Hepatocyte (in vitro differentiated cells): ENCODE measurements around the gene NCAM1. TPM values are rescaled to one million over a fixed set of nuclear protein-coding genes. Genes with fewer than 3 reads are reported as not detected.

Experiments used
- DNase-seq: peaks from one replicate; pipeline ENCODE4 v3.0.0-alpha.2; 2016; ENCODE audit warnings: low spot score
- H2AFZ ChIP-seq: fragments of 200-600 bp; sonication (generic); 2 replicates; pipeline ENCODE4 v1.6.0; 2016; ENCODE audit warnings: antibody characterized with exemption, mild to moderate bottlenecking
- H3K27ac ChIP-seq: fragments of 200-600 bp; sonication (generic); 2 replicates; pipeline ENCODE4 v1.5.1; 2016; ENCODE audit warnings: mild to moderate bottlenecking
- H3K27me3 ChIP-seq: fragments of 200-600 bp; sonication (generic); 2 replicates; pipeline ENCODE4 v1.6.1; 2016
- H3K36me3 ChIP-seq: fragments of 200-600 bp; sonication (generic); replicated peaks from 2 replicates; pipeline ENCODE4 v1.5.1; 2016; ENCODE audit warnings: low read depth; ENCODE audit not compliant: insufficient read depth
- H3K4me1 ChIP-seq: fragments of 200-600 bp; sonication (generic); 2 replicates; pipeline ENCODE4 v1.5.1; 2016; ENCODE audit warnings: mild to moderate bottlenecking, moderate library complexity; ENCODE audit not compliant: insufficient read depth
- H3K4me2 ChIP-seq: fragments of 200-600 bp; sonication (generic); 2 replicates; pipeline ENCODE4 v1.6.0; 2016
- H3K4me3 ChIP-seq: fragments of 200-600 bp; sonication (generic); 2 replicates; pipeline ENCODE4 v1.5.1; 2016; ENCODE audit warnings: mild to moderate bottlenecking
- H3K79me2 ChIP-seq: fragments of 200-600 bp; sonication (generic); 2 replicates; pipeline ENCODE4 v1.6.0; 2017; ENCODE audit warnings: mild to moderate bottlenecking
- H3K9me2 ChIP-seq: fragments of 200-600 bp; sonication (generic); replicated peaks from 2 replicates; pipeline ENCODE4 v1.6.0; 2017; ENCODE audit warnings: mild to moderate bottlenecking; ENCODE audit not compliant: insufficient read depth
- H3K9me3 ChIP-seq: fragments of 200-600 bp; sonication (generic); 2 replicates; pipeline ENCODE4 v1.5.1; 2016; ENCODE audit warnings: low read depth, mild to moderate bottlenecking
- H4K20me1 ChIP-seq: fragments of 200-600 bp; sonication (generic); 2 replicates; pipeline ENCODE4 v1.6.0; 2016; ENCODE audit warnings: mild to moderate bottlenecking; ENCODE audit not compliant: insufficient read depth, poor library complexity, severe bottlenecking
- EZH2 ChIP-seq: fragments of 200-600 bp; sonication (generic); IDR thresholded peaks from 2 replicates; pipeline ENCODE4 v1.6.1; 2016; ENCODE audit warnings: antibody characterized with exemption, mild to moderate bottlenecking, borderline replicate concordance
- EZH2phosphoT487 ChIP-seq: fragments of 200-600 bp; sonication (generic); IDR thresholded peaks from one replicate; pipeline ENCODE4 v1.6.1; 2018; ENCODE audit warnings: antibody characterized with exemption, mild to moderate bottlenecking, low read depth, moderate library complexity; ENCODE audit not compliant: unreplicated experiment, severe bottlenecking
- WGBS: methylation state at CpG from one replicate; pipeline ENCODE4 v1.1.6; 2016; ENCODE audit warnings: low lambda C conversion rate; ENCODE audit errors: missing lambda C conversion rate; 5-methylcytosine and 5-hydroxymethylcytosine counted together
- polyA plus RNA-seq: library from polyadenylated mRNA; unstranded; fragments of >200 nt; fragmentation: Nextera tagmentation; extraction: Ambion mirVana; gene quantifications from 2 replicates; pipeline ENCODE4 v1.2.1, GENCODE V29; 2016
- total RNA-seq: library from RNA; depleted of rRNA; stranded (reverse); fragments of >200 nt; gene quantifications from 2 replicates; pipeline ENCODE4 v1.2.3, GENCODE V29; 2014
- TF ChIP-seq, protein P1 (sequence below): fragments of 200-600 bp; sonication (generic); IDR thresholded peaks from 2 replicates; pipeline ENCODE4 v1.5.1; 2016; ENCODE audit warnings: antibody characterized with exemption, mild to moderate bottlenecking; ENCODE audit not compliant: poor library complexity

NCAM1 gene
- total and polyA plus RNA-seq, 2 experiments from 2014 or later: 12.4 to 27.2 TPM

DNA sequence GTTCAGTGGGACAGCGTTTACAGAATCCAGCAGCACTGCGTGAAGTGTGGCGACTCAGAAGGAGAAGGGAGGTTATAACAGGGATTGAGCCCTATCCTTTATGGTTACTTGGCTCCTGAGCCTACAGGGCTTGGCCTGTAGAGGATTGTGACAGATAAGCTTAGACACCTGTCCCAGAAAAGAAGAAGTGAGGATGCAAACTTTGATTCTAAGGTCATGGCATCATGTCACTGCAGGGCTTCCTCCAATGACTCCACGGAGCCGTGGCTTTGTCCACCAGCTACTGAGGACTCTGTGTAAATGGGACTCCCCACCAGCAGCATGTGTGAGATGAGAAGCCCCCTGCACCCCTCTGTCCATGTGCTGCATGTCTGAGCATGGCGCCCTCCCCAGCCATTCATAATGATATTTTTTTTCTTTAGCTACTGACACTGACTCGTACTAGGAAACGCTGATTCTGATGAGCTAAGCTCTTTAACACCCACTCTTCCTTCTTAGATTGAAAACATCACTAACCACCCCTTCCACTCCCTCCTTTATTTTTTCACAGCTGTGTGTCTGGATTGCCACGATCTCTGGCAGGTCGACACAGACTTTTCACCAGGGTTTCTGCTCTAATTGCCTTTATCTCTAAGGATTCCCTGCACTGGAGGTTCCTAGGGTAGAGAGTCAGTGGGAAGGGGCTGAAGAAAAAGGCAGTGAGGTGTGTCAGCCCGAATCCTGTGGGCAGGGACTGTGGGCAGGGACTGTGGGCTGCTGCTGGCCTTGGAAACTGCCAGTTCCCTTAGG lies 287.7 kb downstream of the NCAM1 start:
- Histone ChIP-seq H4K20me1 (no peaks in the 10 kb centered on the region), H3K27me3 (no peaks in the 10 kb centered on the region), H3K4me3 (no peak overlapping the region), H3K36me3 (no peaks in the 10 kb centered on the region), H3K79me2 (no peaks in the 10 kb centered on the region), H3K9me3 (no peaks in the 10 kb centered on the region), H3K4me2 (no peak overlapping the region), H3K27ac (no peak overlapping the region), H3K4me1 (no peaks in the 10 kb centered on the region), H2AFZ (no peak overlapping the region), H3K9me2 (no peaks in the 10 kb centered on the region)
- no peak for DNase-seq
- WGBS: 79% methylated on average over 11 of the region's 11 CpGs
- TF ChIP-seq, protein P1, sequence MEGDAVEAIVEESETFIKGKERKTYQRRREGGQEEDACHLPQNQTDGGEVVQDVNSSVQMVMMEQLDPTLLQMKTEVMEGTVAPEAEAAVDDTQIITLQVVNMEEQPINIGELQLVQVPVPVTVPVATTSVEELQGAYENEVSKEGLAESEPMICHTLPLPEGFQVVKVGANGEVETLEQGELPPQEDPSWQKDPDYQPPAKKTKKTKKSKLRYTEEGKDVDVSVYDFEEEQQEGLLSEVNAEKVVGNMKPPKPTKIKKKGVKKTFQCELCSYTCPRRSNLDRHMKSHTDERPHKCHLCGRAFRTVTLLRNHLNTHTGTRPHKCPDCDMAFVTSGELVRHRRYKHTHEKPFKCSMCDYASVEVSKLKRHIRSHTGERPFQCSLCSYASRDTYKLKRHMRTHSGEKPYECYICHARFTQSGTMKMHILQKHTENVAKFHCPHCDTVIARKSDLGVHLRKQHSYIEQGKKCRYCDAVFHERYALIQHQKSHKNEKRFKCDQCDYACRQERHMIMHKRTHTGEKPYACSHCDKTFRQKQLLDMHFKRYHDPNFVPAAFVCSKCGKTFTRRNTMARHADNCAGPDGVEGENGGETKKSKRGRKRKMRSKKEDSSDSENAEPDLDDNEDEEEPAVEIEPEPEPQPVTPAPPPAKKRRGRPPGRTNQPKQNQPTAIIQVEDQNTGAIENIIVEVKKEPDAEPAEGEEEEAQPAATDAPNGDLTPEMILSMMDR: no peak
- TF ChIP-seq EZH2phosphoT487 (no peak), EZH2 (no peak)

- WGBS: 42% methylated on average over 2 of the region's 2 CpGs
- TF ChIP-seq EZH2phosphoT487 (no peak), EZH2 (no peak)
- TF ChIP-seq, protein P1: peak; percentile 8
Measured at GRCh38 chr11:113249491-113249763, 288.2 kb downstream of the NCAM1 start.

DNA sequence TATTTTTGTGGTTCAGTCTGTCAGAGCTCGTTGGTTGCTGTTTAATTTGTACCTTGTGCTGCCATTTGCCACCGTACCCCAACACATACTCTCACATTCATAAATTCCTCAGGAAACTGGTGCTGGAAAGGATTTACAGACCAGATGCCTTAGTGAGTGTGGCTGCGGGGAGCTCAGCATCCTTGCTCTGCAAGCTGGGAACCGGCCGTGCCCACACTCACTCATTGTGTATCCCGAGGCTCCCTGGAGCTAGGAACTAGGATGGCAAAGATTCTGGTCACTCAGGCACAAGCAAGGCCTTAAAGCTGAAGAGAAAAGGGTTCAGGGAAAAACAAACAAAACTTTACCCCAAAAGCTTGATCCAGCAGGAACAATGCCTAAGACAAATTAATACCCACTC lies 288.6 kb downstream of the NCAM1 start:
- Histone ChIP-seq H3K27me3 (no peaks in the 10 kb centered on the region), H4K20me1 (no peaks in the 10 kb centered on the region), H3K79me2 (no peaks in the 10 kb centered on the region), H3K4me1 (no peaks in the 10 kb centered on the region), H3K27ac (no peak overlapping the region), H3K36me3 (no peaks in the 10 kb centered on the region), H3K4me3 (no peak overlapping the region), H3K9me3 (no peaks in the 10 kb centered on the region), H2AFZ (no peak overlapping the region), H3K4me2 (no peak overlapping the region), H3K9me2 (no peaks in the 10 kb centered on the region)
- no peak for DNase-seq
- TF ChIP-seq EZH2phosphoT487 (no peak), EZH2 (no peak)
- TF ChIP-seq, protein P1: no peak
- 84% methylated on average over 6 of the region's 6 CpGs for WGBS

More at GRCh38 chr11:113249491-113249763, 288.2 kb downstream of the NCAM1 start:
- Histone ChIP-seq H3K36me3 (no peaks in the 10 kb centered on the region), H3K4me2 (no peak overlapping the region), H3K9me2 (no peaks in the 10 kb centered on the region), H3K9me3 (no peaks in the 10 kb centered on the region), H2AFZ (no peak overlapping the region), H3K4me3 (no peak overlapping the region), H4K20me1 (no peaks in the 10 kb centered on the region), H3K27ac (no peak overlapping the region), H3K4me1 (no peaks in the 10 kb centered on the region), H3K27me3 (no peaks in the 10 kb centered on the region), H3K79me2 (no peaks in the 10 kb centered on the region)
- no peak for DNase-seq
